GM23338 (cell line): Measurements from ENCODE around the gene PTGFR.

Experiments used
- CREB1 ChIP-seq: fragments of 250-450 bp; sonication (Bioruptor Pico); IDR thresholded peaks from 2 replicates; pipeline ENCODE4 v1.5.0; 2020; ENCODE audit warnings: low read depth, mild to moderate bottlenecking, moderate library complexity
- EZH2 ChIP-seq: fragments of 200-600 bp; sonication (generic); IDR thresholded peaks from one replicate; pipeline ENCODE4 v1.8.0; 2017; ENCODE audit warnings: antibody characterized with exemption, mild to moderate bottlenecking, low read depth; ENCODE audit not compliant: unreplicated experiment
- EZH2phosphoT487 ChIP-seq: fragments of 200-600 bp; sonication (generic); IDR thresholded peaks from one replicate; pipeline ENCODE4 v1.8.1; 2018; ENCODE audit warnings: antibody characterized with exemption; ENCODE audit not compliant: unreplicated experiment
- JUNB ChIP-seq: IDR thresholded peaks from one replicate; pipeline ENCODE4 v1.6.1; 2016; ENCODE audit warnings: antibody characterized with exemption; ENCODE audit not compliant: unreplicated experiment
- NANOG ChIP-seq: IDR thresholded peaks from 2 replicates; pipeline ENCODE4 v1.6.1; 2016; ENCODE audit warnings: antibody characterized with exemption, borderline replicate concordance
- POLR2AphosphoS5 ChIP-seq: IDR thresholded peaks from 2 replicates; pipeline ENCODE4 v1.6.1; 2016; ENCODE audit warnings: antibody characterized with exemption, low read depth
- REST ChIP-seq: IDR thresholded peaks from one replicate; pipeline ENCODE4 v1.6.1; 2018; ENCODE audit warnings: antibody characterized with exemption; ENCODE audit not compliant: unreplicated experiment
- TF ChIP-seq, protein P1 (sequence below), 2 experiments: fragments of 200-600 bp in 1 of 2; sonication (generic) in 1 of 2; conservative IDR thresholded peaks; 2 replicates each; pipeline versions ENCODE4 v1.5.1 to v1.6.1; 2016 to 2017; ENCODE audit warnings: antibody characterized with exemption in 2 of 2, low read depth in 2 of 2, mild to moderate bottlenecking in 2 of 2, moderate library complexity in 1 of 2

DNA sequence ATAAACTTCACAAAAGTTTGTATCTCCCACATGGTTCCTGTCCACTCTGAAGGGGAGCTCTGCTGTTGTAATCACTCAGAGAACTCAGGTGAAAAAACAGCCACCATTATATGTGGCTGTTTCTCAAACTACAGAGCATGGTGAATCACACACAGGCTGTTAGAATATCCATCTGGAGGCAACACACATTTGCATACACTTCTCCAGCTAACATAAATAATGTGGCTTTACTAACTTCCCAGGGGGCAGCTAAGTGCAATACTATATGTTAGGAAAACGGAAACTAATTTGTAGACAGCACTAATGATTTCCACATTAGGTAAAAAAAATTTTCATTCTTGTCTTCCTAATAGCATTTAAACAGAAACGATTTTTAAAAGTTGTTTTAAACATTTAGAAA, 49.3 kb downstream of the PTGFR start:
- TF ChIP-seq, protein P1, sequence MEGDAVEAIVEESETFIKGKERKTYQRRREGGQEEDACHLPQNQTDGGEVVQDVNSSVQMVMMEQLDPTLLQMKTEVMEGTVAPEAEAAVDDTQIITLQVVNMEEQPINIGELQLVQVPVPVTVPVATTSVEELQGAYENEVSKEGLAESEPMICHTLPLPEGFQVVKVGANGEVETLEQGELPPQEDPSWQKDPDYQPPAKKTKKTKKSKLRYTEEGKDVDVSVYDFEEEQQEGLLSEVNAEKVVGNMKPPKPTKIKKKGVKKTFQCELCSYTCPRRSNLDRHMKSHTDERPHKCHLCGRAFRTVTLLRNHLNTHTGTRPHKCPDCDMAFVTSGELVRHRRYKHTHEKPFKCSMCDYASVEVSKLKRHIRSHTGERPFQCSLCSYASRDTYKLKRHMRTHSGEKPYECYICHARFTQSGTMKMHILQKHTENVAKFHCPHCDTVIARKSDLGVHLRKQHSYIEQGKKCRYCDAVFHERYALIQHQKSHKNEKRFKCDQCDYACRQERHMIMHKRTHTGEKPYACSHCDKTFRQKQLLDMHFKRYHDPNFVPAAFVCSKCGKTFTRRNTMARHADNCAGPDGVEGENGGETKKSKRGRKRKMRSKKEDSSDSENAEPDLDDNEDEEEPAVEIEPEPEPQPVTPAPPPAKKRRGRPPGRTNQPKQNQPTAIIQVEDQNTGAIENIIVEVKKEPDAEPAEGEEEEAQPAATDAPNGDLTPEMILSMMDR (conservative IDR thresholded peaks at IDR 0.05; ENCODE audit: low read depth in 2 of 2), result no peak
- TF ChIP-seq EZH2 (no peak), POLR2AphosphoS5 (no peak), EZH2phosphoT487 (no peak), JUNB (no peak), NANOG (no peak), REST (no peak), CREB1 (CRISPR knock-in tag) (no peak)
